K562 (cell line): ENCODE data around the gene PRPF6. TPM values are rescaled to one million over a fixed set of nuclear protein-coding genes. Genes with fewer than 3 reads are reported as not detected.
A peak's percentile ranks its signal among the peaks of the same experiment; 100 is the strongest.

Source experiments
- ATF1 ChIP-seq, 2 experiments: fragments of 450-650 bp in 1 of 2; IDR thresholded peaks; 2 replicates each; pipeline ENCODE4 v1.6.1; 2016; ENCODE audit warnings: missing compliant biosample characterization in 1 of 2, missing genetic modification characterization in 1 of 2
- BHLHE40 ChIP-seq: IDR thresholded peaks from 2 replicates; pipeline ENCODE4 v1.6.1; 2011; ENCODE audit warnings: low read length, improper control_type of control experiment
- CBFB ChIP-seq: sonication (generic); formaldehyde crosslinking; IDR thresholded peaks from 2 replicates; pipeline ENCODE4 v1.4.0; 2020; ENCODE audit warnings: mild to moderate bottlenecking, missing genetic modification reagents
- HES1 ChIP-seq: fragments of 450-650 bp; IDR thresholded peaks from 2 replicates; pipeline ENCODE4 v1.6.1; 2016; ENCODE audit warnings: low read depth, mild to moderate bottlenecking, moderate library complexity
- HNRNPLL ChIP-seq: fragments of 200-400 bp; formaldehyde crosslinking; IDR thresholded peaks from 2 replicates; pipeline ENCODE4 v1.6.1; 2017; ENCODE audit warnings: low read length, low read depth, mild to moderate bottlenecking; ENCODE audit not compliant: poor library complexity, severe bottlenecking
- NR2C2 ChIP-seq, 2 experiments: fragments of 200-800 bp in 1 of 2; sonication (Bioruptor generic) in 1 of 2; sonication (generic) in 1 of 2; formaldehyde crosslinking in 1 of 2; IDR thresholded peaks; 2 replicates each; pipeline versions ENCODE4 v1.6.1 to v1.8.0; 2016 to 2022; ENCODE audit warnings: mild to moderate bottlenecking in 1 of 2, missing compliant biosample characterization in 1 of 2, missing genetic modification characterization in 1 of 2, missing genetic modification reagents in 1 of 2
- POLR2G ChIP-seq: fragments of 200-400 bp; formaldehyde crosslinking; IDR thresholded peaks from 2 replicates; pipeline ENCODE4 v1.6.1; 2017; ENCODE audit warnings: low read depth, mild to moderate bottlenecking, antibody characterized with exemption, low read length, moderate library complexity
- SRF ChIP-seq, 2 experiments: fragments of 250-450, 450-650 bp in 1 of 2; sonication (Bioruptor Pico) in 1 of 2; sonication (generic) in 1 of 2; formaldehyde crosslinking; IDR thresholded peaks; 2 replicates each; pipeline versions ENCODE4 v1.5.0 to v1.5.1; 2020 to 2022; ENCODE audit warnings: mild to moderate bottlenecking in 1 of 2, missing genetic modification reagents in 1 of 2
- TBP ChIP-seq: optimal IDR thresholded peaks from 2 replicates; pipeline ENCODE3; 2011; ENCODE audit warnings: low read depth, low read length, improper control_type of control experiment
- USF2 ChIP-seq: sonication (generic); formaldehyde crosslinking; IDR thresholded peaks from 2 replicates; pipeline ENCODE4 v1.5.0; 2020; ENCODE audit warnings: missing genetic modification reagents
- ZNF740 ChIP-seq, 3 experiments: fragments of 200-800 bp in 1 of 3; sonication (Bioruptor generic) in 1 of 3; sonication (generic) in 1 of 3; formaldehyde crosslinking in 1 of 3; IDR thresholded peaks; 2 replicates each; pipeline versions ENCODE4 v1.6.1 to v1.8.0; 2016 to 2022; ENCODE audit warnings: mild to moderate bottlenecking in 2 of 3, missing compliant biosample characterization in 2 of 3, missing genetic modification characterization in 2 of 3, missing genetic modification reagents in 1 of 3
- ZNF766 ChIP-seq: fragments of 200-800 bp; sonication (Bioruptor generic); conservative IDR thresholded peaks from 2 replicates; pipeline ENCODE4 v1.6.1; 2016; ENCODE audit warnings: missing genetic modification characterization, missing compliant biosample characterization
- polyA plus RNA-seq, 8 experiments: library from polyadenylated mRNA; depleted of rRNA in 4 of 8; stranded (reverse) in 5 of 8; unstranded in 3 of 8; fragments of >200 nt; fragmentation: Nextera tagmentation in 2 of 8; fragmentation: Illumina TruSeq in 1 of 8; extraction: Ambion mirVana in 2 of 8; extraction: Trizol in 1 of 8; gene quantifications; 2 replicates each; pipeline versions ENCODE4 v1.2.1 to v1.2.3, GENCODE V29; 2011 to 2014; ENCODE audit warnings: inconsistent platforms in 1 of 8, missing spikeins in 1 of 8
- total RNA-seq, 7 experiments: library from RNA; depleted of rRNA in 6 of 7; stranded (reverse); fragments of >200 nt in 6 of 7; fragmentation: Illumina TruSeq in 2 of 7; extraction: Trizol in 2 of 7; gene quantifications; 2 replicates each; pipeline versions ENCODE4 v1.2.1 to v1.2.3, GENCODE V29; 2011 to 2021; ENCODE audit warnings: low replicate concordance in 1 of 7
- TF ChIP-seq, protein P1 (sequence below), 2 experiments: fragments of 450-650 bp; conservative IDR thresholded peaks; 2 replicates each; pipeline ENCODE4 v1.6.1; 2017; ENCODE audit warnings: mild to moderate bottlenecking in 2 of 2, moderate library complexity in 2 of 2

The PRPF6 gene
- total and polyA plus RNA-seq, 9 of the 15 experiments (the other 6 are each of a cell fraction or from before 2014, with no cell fraction given) = 4.2 to 83.2 (median 59.9) TPM

- TF ChIP-seq HES1 (no peak), POLR2G (peak; percentile 64), CBFB (CRISPR knock-in tag) (0 out of 2 replicates have a peak, but pooled peaks have one; percentile 14), HNRNPLL (no peak), ZNF740 (CRISPR knock-in tag; IDR thresholded peaks at IDR 0.05) (peak; percentile 85), ZNF740 (tag; IDR thresholded peaks at IDR 0.05) (peak in 1 of 2 experiments; percentile 68; a peak in 2 of 4 replicates), ZNF766 (CRISPR knock-in tag) (0 out of 2 replicates have a peak, but pooled peaks have one; percentile 35), SRF (CRISPR knock-in tag; IDR thresholded peaks at IDR 0.05) (peak in 1 of 2 experiments; percentile 45; a peak in 1 of 4 replicates), TBP (peak; percentile 12), BHLHE40 (peak; percentile 28; the same call in 1 of the 2 replicates), USF2 (no peak; the same call in 1 of the 2 replicates), NR2C2 (CRISPR knock-in tag; IDR thresholded peaks at IDR 0.05) (no peak), NR2C2 (tag; IDR thresholded peaks at IDR 0.05) (peak; percentile 60), ATF1 (CRISPR knock-in tag; IDR thresholded peaks at IDR 0.05) (no peak), ATF1 (tag; IDR thresholded peaks at IDR 0.05) (0 out of 2 replicates have a peak, but pooled peaks have one; percentile 18)
- TF ChIP-seq, protein P1, sequence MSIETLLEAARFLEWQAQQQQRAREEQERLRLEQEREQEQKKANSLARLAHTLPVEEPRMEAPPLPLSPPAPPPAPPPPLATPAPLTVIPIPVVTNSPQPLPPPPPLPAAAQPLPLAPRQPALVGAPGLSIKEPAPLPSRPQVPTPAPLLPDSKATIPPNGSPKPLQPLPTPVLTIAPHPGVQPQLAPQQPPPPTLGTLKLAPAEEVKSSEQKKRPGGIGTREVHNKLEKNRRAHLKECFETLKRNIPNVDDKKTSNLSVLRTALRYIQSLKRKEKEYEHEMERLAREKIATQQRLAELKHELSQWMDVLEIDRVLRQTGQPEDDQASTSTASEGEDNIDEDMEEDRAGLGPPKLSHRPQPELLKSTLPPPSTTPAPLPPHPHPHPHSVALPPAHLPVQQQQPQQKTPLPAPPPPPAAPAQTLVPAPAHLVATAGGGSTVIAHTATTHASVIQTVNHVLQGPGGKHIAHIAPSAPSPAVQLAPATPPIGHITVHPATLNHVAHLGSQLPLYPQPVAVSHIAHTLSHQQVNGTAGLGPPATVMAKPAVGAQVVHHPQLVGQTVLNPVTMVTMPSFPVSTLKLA (conservative IDR thresholded peaks at IDR 0.05) = peak in 1 of 2 experiments; percentile 37; a peak in 2 of 4 replicates
Observed at GRCh38 chr20:64050261-64051032, 69.5 kb downstream of the PRPF6 start (continued).
